SK-N-SH (cell line): ENCODE data around the gene NSG2. TPM values are rescaled to one million over a fixed set of nuclear protein-coding genes. Genes with fewer than 3 reads are reported as not detected.

Source experiments
- CTCF ChIA-PET: fragments of 300-600, 350-600 bp; formaldehyde crosslinking; extraction: SDS; loops from one replicate; lab custom pipeline; 2021; lab: Yijun Ruan, JAX
- POLR2A ChIA-PET: fragments of 350-600 bp; sonication (Branson Sonifier 250); formaldehyde crosslinking; extraction: SDS; loops from one replicate; lab custom pipeline; 2020; ENCODE audit warnings: antibody characterized with exemption, inconsistent platforms; lab: Yijun Ruan, JAX
- DNase-seq: peaks from one replicate; pipeline ENCODE4 v3.0.0; 2012
- H2AFZ ChIP-seq: fragments of 200-600 bp; sonication (generic); 2 replicates; pipeline ENCODE4 v1.8.1; 2016; ENCODE audit warnings: antibody characterized with exemption, mild to moderate bottlenecking, low read depth
- H3F3A ChIP-seq: fragments of 200-600 bp; sonication (generic); replicated peaks from 2 replicates; pipeline ENCODE3; 2016; ENCODE audit warnings: antibody characterized with exemption, mild to moderate bottlenecking; ENCODE audit not compliant: insufficient read depth
- H3K27ac ChIP-seq, 2 experiments: fragments of 200-500 bp in 1 of 2; fragments of 200-600 bp in 1 of 2; sonication (Bioruptor generic) in 1 of 2; sonication (generic), shearing (Covaris generic) in 1 of 2; 2 replicates each; pipeline versions ENCODE4 v1.5.1 to v1.6.1; 2014 to 2016; ENCODE audit warnings: low read depth in 2 of 2, inconsistent platforms in 1 of 2, low read length in 1 of 2, mild to moderate bottlenecking in 1 of 2, mixed read lengths in 1 of 2
- H3K27me3 ChIP-seq: fragments of 200-600 bp; sonication (generic), shearing (Covaris generic); 2 replicates; pipeline ENCODE4 v1.6.1; 2016; ENCODE audit warnings: mixed run types; ENCODE audit not compliant: insufficient read depth
- H3K36me3 ChIP-seq, 2 experiments: fragments of 200-500 bp in 1 of 2; fragments of 200-600 bp in 1 of 2; sonication (Bioruptor generic) in 1 of 2; sonication (generic) in 1 of 2; replicated peaks in 1 of 2; 2 replicates each; pipeline versions ENCODE3 to v1.5.1; 2014 to 2016; ENCODE audit warnings: low read length in 1 of 2, mild to moderate bottlenecking in 1 of 2; ENCODE audit not compliant: insufficient read depth in 2 of 2, control insufficient read depth in 1 of 2
- H3K4me1 ChIP-seq, 2 experiments: fragments of 200-500 bp in 1 of 2; fragments of 200-600 bp in 1 of 2; sonication (Bioruptor generic) in 1 of 2; sonication (generic), shearing (Covaris generic) in 1 of 2; 2 replicates each; pipeline versions ENCODE4 v1.5.1 to v1.6.1; 2014 to 2016; ENCODE audit warnings: low read depth in 1 of 2, low read length in 1 of 2, mixed run types in 1 of 2; ENCODE audit not compliant: insufficient read depth in 2 of 2, control insufficient read depth in 1 of 2
- H3K4me2 ChIP-seq: fragments of 200-600 bp; sonication (generic), shearing (Covaris generic); 2 replicates; pipeline ENCODE4 v1.6.1; 2017; ENCODE audit warnings: mixed run types
- H3K4me3 ChIP-seq, 2 experiments: fragments of 200-500 bp in 1 of 2; fragments of 200-600 bp in 1 of 2; sonication (Bioruptor generic) in 1 of 2; sonication (generic), shearing (Covaris generic) in 1 of 2; 2 replicates each; pipeline versions ENCODE4 v1.5.1 to v1.8.1; 2014 to 2016; ENCODE audit warnings: low read depth in 2 of 2, inconsistent platforms in 1 of 2, low read length in 1 of 2, mild to moderate bottlenecking in 1 of 2, mixed read lengths in 1 of 2, moderate library complexity in 1 of 2
- H3K79me2 ChIP-seq: fragments of 200-600 bp; sonication (generic); 2 replicates; pipeline ENCODE4 v1.8.1; 2017; ENCODE audit warnings: mild to moderate bottlenecking; ENCODE audit not compliant: insufficient read depth
- H3K9ac ChIP-seq: fragments of 200-600 bp; sonication (generic); 2 replicates; pipeline ENCODE4 v1.6.1; 2017; ENCODE audit warnings: mixed run types
- H3K9me2 ChIP-seq: fragments of 200-600 bp; sonication (generic); 2 replicates; pipeline ENCODE4 v1.6.1; 2017; ENCODE audit warnings: mixed run types
- H3K9me3 ChIP-seq: fragments of 200-600 bp; sonication (generic); 2 replicates; pipeline ENCODE4 v1.6.1; 2017; ENCODE audit warnings: mixed run types, mild to moderate bottlenecking, moderate library complexity
- H4K20me1 ChIP-seq: fragments of 200-600 bp; sonication (generic); 2 replicates; pipeline ENCODE4 v1.6.1; 2017; ENCODE audit warnings: mild to moderate bottlenecking, mixed run types; ENCODE audit not compliant: insufficient read depth
- CTCF ChIP-seq: fragments of 200-600 bp; sonication (generic); IDR thresholded peaks from 2 replicates; pipeline ENCODE4 v1.6.1; 2017; ENCODE audit warnings: antibody characterized with exemption, mild to moderate bottlenecking, moderate library complexity
- ELF1 ChIP-seq: IDR thresholded peaks from 2 replicates; pipeline ENCODE4 v1.4.0; 2012
- FOXJ3 ChIP-seq: sonication (generic); formaldehyde crosslinking; IDR thresholded peaks from 2 replicates; pipeline ENCODE4 v1.5.1; 2020; ENCODE audit warnings: mild to moderate bottlenecking, missing genetic modification reagents
- GABPA ChIP-seq: IDR thresholded peaks from 2 replicates; pipeline ENCODE4 v1.4.0; 2012; ENCODE audit warnings: low read depth, mild to moderate bottlenecking
- GATA2 ChIP-seq: sonication (generic); formaldehyde crosslinking; IDR thresholded peaks from 2 replicates; pipeline ENCODE4 v1.5.0; 2020; ENCODE audit warnings: mild to moderate bottlenecking, missing genetic modification reagents
- MXI1 ChIP-seq: IDR thresholded peaks from 2 replicates; pipeline ENCODE4 v1.6.1; 2012; ENCODE audit warnings: mild to moderate bottlenecking, low read depth, low read length, improper control_type of control experiment
- NFIC ChIP-seq: IDR thresholded peaks from 2 replicates; pipeline ENCODE4 v1.4.0; 2012; ENCODE audit warnings: borderline replicate concordance
- RAD21 ChIP-seq: IDR thresholded peaks from 2 replicates; pipeline ENCODE4 v1.6.1; 2012; ENCODE audit warnings: mild to moderate bottlenecking, low read length
- REST ChIP-seq: IDR thresholded peaks from 2 replicates; pipeline ENCODE4 v1.6.1; 2012; ENCODE audit warnings: mild to moderate bottlenecking, low read depth, low read length, moderate library complexity
- RXRA ChIP-seq: IDR thresholded peaks from 2 replicates; pipeline ENCODE4 v1.4.0; 2012; ENCODE audit warnings: low read depth, mild to moderate bottlenecking, borderline replicate concordance
- SMC3 ChIP-seq: IDR thresholded peaks from 2 replicates; pipeline ENCODE4 v1.6.1; 2012; ENCODE audit warnings: low read depth, low read length, improper control_type of control experiment
- TAF1 ChIP-seq: IDR thresholded peaks from 2 replicates; pipeline ENCODE4 v1.6.1; 2012; ENCODE audit warnings: low read depth, mild to moderate bottlenecking, low read length, moderate library complexity, borderline replicate concordance
- TEAD4 ChIP-seq: IDR thresholded peaks from 2 replicates; pipeline ENCODE4 v1.4.0; 2012; ENCODE audit warnings: mild to moderate bottlenecking, borderline replicate concordance; ENCODE audit not compliant: insufficient read depth
- USF1 ChIP-seq: IDR thresholded peaks from 2 replicates; pipeline ENCODE4 v1.4.0; 2012; ENCODE audit warnings: low read depth, borderline replicate concordance
- YY1 ChIP-seq: IDR thresholded peaks from 2 replicates; pipeline ENCODE4 v1.4.0; 2012; ENCODE audit warnings: low read depth, mild to moderate bottlenecking
- WGBS: methylation state at CpG from one replicate; pipeline ENCODE4 v1.1.6; 2017; ENCODE audit warnings: low lambda C conversion rate; 5-methylcytosine and 5-hydroxymethylcytosine counted together
- polyA plus RNA-seq, 3 experiments: library from polyadenylated mRNA; depleted of rRNA; stranded (reverse); fragments of >200 nt; gene quantifications; 2 replicates each; pipeline ENCODE4 v1.2.3, GENCODE V29; 2012

The NSG2 gene
- polyA plus RNA-seq, 1 of the 3 experiments (the other 2 are of a cell fraction), result 4.3 TPM

GRCh38 chr5:174155281-174155680, 109.8 kb downstream of the NSG2 start:
- no peak for DNase-seq
- Histone ChIP-seq H3K9me2 (no peaks in the 10 kb centered on the region), H3K79me2 (no peaks in the 10 kb centered on the region), H3K4me1 (no peaks in the 10 kb centered on the region; a peak in 1 of 4 replicates), H3K4me3 (no peak overlapping the region), H3K27ac (peak overlapping the region in 1 of 2 experiments; percentile 50; a peak in 1 of 4 replicates), H3K4me2 (no peak overlapping the region), H4K20me1 (no peaks in the 10 kb centered on the region), H3K9me3 (no peaks in the 10 kb centered on the region; the same call in none of the 2 replicates), H3F3A (no peaks in the 10 kb centered on the region), H3K9ac (no peak overlapping the region), H2AFZ (no peak overlapping the region), H3K36me3 (no peaks in the 10 kb centered on the region), H3K27me3 (no peaks in the 10 kb centered on the region)
- WGBS, result 38% methylated on average over 1 of the region's 1 CpG
- CTCF ChIA-PET, result no interaction called here
- POLR2A ChIA-PET, result no interaction called here
- TF ChIP-seq SMC3, result no peak
- TF ChIP-seq GATA2 (CRISPR knock-in tag), result no peak
- TF ChIP-seq YY1, result no peak
- no peak for TF ChIP-seq TAF1
- no peak for TF ChIP-seq FOXJ3 (CRISPR knock-in tag)
- no peak for TF ChIP-seq TEAD4
- no peak for TF ChIP-seq MXI1
- TF ChIP-seq CTCF, result no peak
- TF ChIP-seq REST, result no peak
- no peak for TF ChIP-seq USF1
- TF ChIP-seq GABPA, result no peak
- TF ChIP-seq NFIC, result no peak
- TF ChIP-seq RXRA, result no peak
- no peak for TF ChIP-seq ELF1
- TF ChIP-seq RAD21, result no peak
